ENCODE results near the gene JPT2. TPM values are rescaled to one million over a fixed set of nuclear protein-coding genes. Genes with fewer than 3 reads are reported as not detected.
A peak's percentile ranks its signal among the peaks of the same experiment; 100 is the strongest.

JPT2 gene
- total RNA-seq, 1 donor from 2014 or later: 146 TPM

DNA sequence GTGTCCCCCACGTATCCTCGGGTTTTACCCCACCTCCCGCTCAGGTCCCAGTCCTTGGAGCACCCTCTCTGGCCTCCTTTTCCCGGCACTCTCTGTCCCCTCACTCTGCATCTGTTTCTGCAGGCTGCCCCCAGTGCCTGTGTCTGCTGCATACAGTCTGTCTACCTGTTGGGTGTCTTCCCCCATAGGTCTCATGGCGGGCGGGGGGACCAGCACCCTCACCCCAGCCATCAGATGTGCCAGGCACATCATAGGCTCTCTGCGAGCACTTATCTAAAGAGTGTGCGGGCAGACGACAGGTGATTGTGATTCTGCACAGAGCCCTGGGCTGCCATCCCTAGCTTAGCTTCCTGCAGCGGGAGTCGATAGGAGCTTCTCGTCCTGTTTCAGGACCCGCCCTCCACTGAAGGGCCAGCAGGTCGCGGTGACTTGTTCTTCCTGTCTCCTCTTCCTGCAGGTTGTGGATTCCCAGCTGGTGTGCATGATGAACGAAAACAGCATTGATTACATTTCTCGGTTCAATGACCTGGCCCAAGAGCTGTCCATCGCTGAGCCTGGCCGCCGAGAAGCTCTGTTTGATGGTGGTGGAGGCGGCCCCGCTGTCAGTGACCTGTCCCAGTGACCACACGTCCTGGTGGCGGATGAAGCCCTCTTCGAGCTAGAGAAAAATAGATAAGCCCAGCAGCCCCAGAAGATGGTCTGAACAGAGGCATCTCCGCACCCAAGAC is 4.5 kb upstream of the JPT2 start:
- DNase-seq (ENCODE audit: low spot score, unreplicated experiment): no peak
- Mint-ChIP-seq H3K4me3 (ENCODE audit: low read depth) (no peak overlapping the region), H3K27ac (no peak overlapping the region), H3K36me3 (ENCODE audit: insufficient read depth) (peaks cover 30% of the 10 kb centered on the region), H3K4me1 (ENCODE audit: low read depth) (peaks cover 2% of the 10 kb centered on the region), H3K9me3 (ENCODE audit: low read depth) (no peaks in the 10 kb centered on the region), H3K27me3 (no peaks in the 10 kb centered on the region)
- no peak for TF ChIP-seq CTCF (IDR thresholded peaks at IDR 0.05; ENCODE audit: unreplicated experiment)

DNA sequence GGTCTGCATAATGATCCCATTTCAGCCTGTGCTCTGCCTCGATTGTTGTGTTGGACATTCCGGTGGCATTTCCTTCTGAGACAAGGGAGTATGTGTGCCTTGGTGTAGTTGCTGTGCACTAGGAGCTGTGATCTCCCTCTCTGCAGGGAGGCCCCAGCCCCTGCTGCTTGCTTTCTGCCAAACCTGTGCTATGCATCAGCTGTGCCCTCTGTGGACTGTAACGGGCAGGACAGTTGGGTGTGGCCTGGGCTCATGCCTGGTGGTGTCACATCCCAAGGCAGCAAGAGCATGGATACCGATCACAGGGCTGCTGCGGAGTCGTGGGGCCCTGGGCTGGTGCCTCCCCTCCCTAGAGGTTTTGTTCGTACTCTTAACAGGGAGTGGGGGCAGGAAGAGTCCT is 3.8 kb upstream of the JPT2 start:
- no peak overlapping the region for H3K27ac Mint-ChIP-seq
- H3K36me3 Mint-ChIP-seq (ENCODE audit: insufficient read depth): peaks cover 27% of the 10 kb centered on the region
- DNase-seq (ENCODE audit: low spot score, unreplicated experiment): no peak
- H3K27me3 Mint-ChIP-seq: no peaks in the 10 kb centered on the region
- H3K4me3 Mint-ChIP-seq (ENCODE audit: low read depth): no peak overlapping the region
- no peaks in the 10 kb centered on the region for H3K9me3 Mint-ChIP-seq (ENCODE audit: low read depth)
- TF ChIP-seq CTCF (IDR thresholded peaks at IDR 0.05; ENCODE audit: unreplicated experiment): no peak
- peaks cover 6% of the 10 kb centered on the region for H3K4me1 Mint-ChIP-seq (ENCODE audit: low read depth)

DNA sequence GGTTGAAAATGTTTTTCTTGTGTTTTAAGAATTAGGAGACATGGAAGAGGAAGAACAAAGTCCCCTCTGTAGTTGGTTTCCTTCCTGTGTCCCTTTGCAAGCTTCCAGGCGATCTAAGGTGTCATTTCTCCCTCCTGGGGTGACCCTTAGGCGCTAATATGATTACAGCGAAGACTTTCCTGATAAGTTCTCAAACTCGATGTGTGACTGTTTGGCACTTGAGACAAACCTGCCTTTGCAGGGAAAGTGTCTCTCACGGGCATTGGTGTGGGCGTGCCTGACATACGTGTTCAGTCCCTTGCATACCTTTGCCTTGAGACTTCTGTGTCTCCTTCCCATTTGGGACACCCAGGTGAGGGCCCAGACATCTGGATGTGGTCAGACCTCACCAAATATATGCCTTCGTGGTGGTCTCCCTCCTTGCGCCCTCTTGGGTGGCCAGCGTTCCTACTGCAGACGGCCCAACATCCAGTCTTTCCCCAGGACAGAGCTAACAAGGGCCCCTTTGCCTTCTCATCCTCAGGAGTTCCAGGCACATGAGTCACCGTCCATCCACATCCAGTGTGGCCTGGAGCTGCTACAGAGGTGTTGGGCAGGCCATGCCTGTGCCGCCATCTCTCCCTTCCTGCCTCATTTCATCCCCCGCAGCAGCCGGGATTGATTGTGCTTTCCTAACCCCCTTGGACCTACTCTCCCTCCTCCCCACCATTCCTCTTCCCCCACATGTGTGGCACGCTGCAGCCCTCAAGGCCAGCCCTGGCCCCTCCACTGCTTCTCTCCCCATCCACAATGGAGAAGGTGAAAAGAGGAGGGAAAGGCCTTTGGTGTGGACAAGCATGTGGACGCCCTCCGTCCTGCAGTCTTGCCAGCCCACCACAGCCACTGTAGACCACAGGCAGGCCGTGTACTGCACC is 3.1 kb upstream of the JPT2 start:
- TF ChIP-seq CTCF (IDR thresholded peaks at IDR 0.05; ENCODE audit: unreplicated experiment): no peak
- no peak overlapping the region for H3K27ac Mint-ChIP-seq
- H3K36me3 Mint-ChIP-seq (ENCODE audit: insufficient read depth): peaks cover 24% of the 10 kb centered on the region
- no peak overlapping the region for H3K4me3 Mint-ChIP-seq (ENCODE audit: low read depth)
- H3K9me3 Mint-ChIP-seq (ENCODE audit: low read depth): no peaks in the 10 kb centered on the region
- H3K27me3 Mint-ChIP-seq: no peaks in the 10 kb centered on the region
- H3K4me1 Mint-ChIP-seq (ENCODE audit: low read depth): peaks cover 9% of the 10 kb centered on the region
- no peak for DNase-seq (ENCODE audit: low spot score, unreplicated experiment)

DNA sequence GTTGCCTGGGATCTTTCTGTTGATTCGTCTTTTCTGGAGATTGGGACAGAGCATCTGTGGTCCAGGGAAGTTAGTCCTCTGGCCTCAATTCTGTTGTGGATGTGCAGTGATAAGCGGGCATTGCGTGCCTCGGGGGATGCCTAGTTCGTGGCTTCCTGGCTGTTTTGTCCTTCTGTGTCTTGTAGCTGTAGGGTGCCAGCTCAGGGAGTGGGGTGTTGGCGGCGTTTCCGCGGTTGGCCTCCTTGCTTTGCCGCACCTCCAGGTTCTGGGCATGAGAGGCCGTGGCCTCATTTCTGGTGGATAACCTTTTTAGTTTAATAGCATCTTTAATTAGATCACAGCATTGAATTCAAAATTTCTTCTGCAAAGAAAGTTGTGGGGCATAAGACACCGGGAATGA is 1.4 kb upstream of the JPT2 start:
- TF ChIP-seq CTCF (IDR thresholded peaks at IDR 0.05; ENCODE audit: unreplicated experiment): no peak
- peaks cover 21% of the 10 kb centered on the region for H3K4me1 Mint-ChIP-seq (ENCODE audit: low read depth)
- no peaks in the 10 kb centered on the region for H3K9me3 Mint-ChIP-seq (ENCODE audit: low read depth)
- H3K4me3 Mint-ChIP-seq (ENCODE audit: low read depth): no peak overlapping the region
- no peak for DNase-seq (ENCODE audit: low spot score, unreplicated experiment)
- peaks cover 18% of the 10 kb centered on the region for H3K36me3 Mint-ChIP-seq (ENCODE audit: insufficient read depth)
- H3K27ac Mint-ChIP-seq: peak overlapping the region; percentile 80
- no peaks in the 10 kb centered on the region for H3K27me3 Mint-ChIP-seq

GRCh38 chr16:1677339-1677738 is 740 bp upstream of the JPT2 start:
- no peaks in the 10 kb centered on the region for H3K9me3 Mint-ChIP-seq (ENCODE audit: low read depth)
- H3K27ac Mint-ChIP-seq: peak overlapping the region; percentile 80
- H3K4me1 Mint-ChIP-seq (ENCODE audit: low read depth): peaks cover 21% of the 10 kb centered on the region
- peak overlapping the region; percentile 53 for H3K4me3 Mint-ChIP-seq (ENCODE audit: low read depth)
- H3K36me3 Mint-ChIP-seq (ENCODE audit: insufficient read depth): peaks cover 18% of the 10 kb centered on the region
- DNase-seq (ENCODE audit: low spot score, unreplicated experiment): no peak
- no peak for TF ChIP-seq CTCF (IDR thresholded peaks at IDR 0.05; ENCODE audit: unreplicated experiment)
- no peaks in the 10 kb centered on the region for H3K27me3 Mint-ChIP-seq

Measured in progenitor cell of endocrine pancreas (in vitro differentiated cells).